GM12878 (cell line): Measurements from ENCODE around the gene SLC12A4.

ENCODE experiments used
- BACH1 ChIP-seq: fragments of 450-650 bp; IDR thresholded peaks from 2 replicates; pipeline ENCODE4 v1.6.1; 2017; ENCODE audit warnings: mild to moderate bottlenecking, borderline replicate concordance
- CHD4 ChIP-seq: fragments of 200-600 bp; sonication (generic); IDR thresholded peaks from 2 replicates; pipeline ENCODE4 v1.6.1; 2016; ENCODE audit warnings: mild to moderate bottlenecking
- CTCF ChIP-seq, 3 experiments: IDR thresholded peaks in 2 of 3; conservative IDR thresholded peaks in 1 of 3; 2 replicates each; pipeline ENCODE4 v1.5.1; 2011; ENCODE audit warnings: low read depth in 3 of 3, low read length in 3 of 3, mild to moderate bottlenecking in 3 of 3, control low read depth in 2 of 3, moderate library complexity in 2 of 3, inconsistent platforms in 1 of 3, mixed read lengths in 1 of 3; ENCODE audit not compliant: control insufficient read depth in 2 of 3, insufficient read depth in 1 of 3; ENCODE audit errors: extremely low read depth in 1 of 3
- HCFC1 ChIP-seq: fragments of 150-350 bp; IDR thresholded peaks from 2 replicates; pipeline ENCODE4 v1.6.1; 2014; ENCODE audit warnings: low read length
- JUND ChIP-seq: IDR thresholded peaks from 2 replicates; pipeline ENCODE4 v1.6.1; 2012; ENCODE audit warnings: low read depth, mild to moderate bottlenecking, low read length, improper control_type of control experiment, moderate library complexity
- MXI1 ChIP-seq: fragments of 150-350 bp; IDR thresholded peaks from 2 replicates; pipeline ENCODE4 v1.6.1; 2011; ENCODE audit warnings: low read depth, mild to moderate bottlenecking, inconsistent platforms, low read length, improper control_type of control experiment
- POLR2AphosphoS5 ChIP-seq: IDR thresholded peaks from 2 replicates; pipeline ENCODE4 v1.6.1; 2011; ENCODE audit warnings: mild to moderate bottlenecking, low read length, inconsistent platforms
- RAD51 ChIP-seq: fragments of 450-650 bp; IDR thresholded peaks from 2 replicates; pipeline ENCODE4 v1.6.1; 2016; ENCODE audit warnings: moderate library complexity, mild to moderate bottlenecking, inconsistent platforms
- RBBP5 ChIP-seq: fragments of 200-600 bp; sonication (generic); conservative IDR thresholded peaks from 2 replicates; pipeline ENCODE4 v1.6.1; 2016
- SMAD1 ChIP-seq: fragments of 450-650 bp; IDR thresholded peaks from 2 replicates; pipeline ENCODE4 v1.6.1; 2018; ENCODE audit warnings: mild to moderate bottlenecking, low read depth; ENCODE audit not compliant: partially characterized antibody
- SREBF2 ChIP-seq: IDR thresholded peaks from 2 replicates; pipeline ENCODE4 v1.6.1; 2012; ENCODE audit warnings: mild to moderate bottlenecking, low read length
- ZBED1 ChIP-seq: IDR thresholded peaks from 2 replicates; pipeline ENCODE4 v1.6.1; 2016; ENCODE audit warnings: borderline replicate concordance
- TF ChIP-seq, protein P1 (sequence below): fragments of 450-650 bp; IDR thresholded peaks from 2 replicates; pipeline ENCODE4 v1.6.1; 2017; ENCODE audit warnings: mild to moderate bottlenecking
- TF ChIP-seq, protein P2 (sequence below): fragments of 450-650 bp; conservative IDR thresholded peaks from 2 replicates; pipeline ENCODE4 v1.6.1; 2017; ENCODE audit warnings: mild to moderate bottlenecking, moderate library complexity

GRCh38 chr16:67967183-67967957 lies 1.1 kb downstream of the SLC12A4 start:
- peak in 2 of 3 experiments; percentile 7 to 22; a peak in 2 of 6 replicates for TF ChIP-seq CTCF (IDR thresholded peaks at IDR 0.05 in 2 of 3, conservative IDR thresholded peaks at IDR 0.05 in 1 of 3; ENCODE audit: control insufficient read depth in 2 of 3, extremely low read depth in 1 of 3, insufficient read depth in 1 of 3, low read depth in 3 of 3, low read length in 3 of 3)
- no peak for TF ChIP-seq JUND
- no peak for TF ChIP-seq BACH1
- TF ChIP-seq, protein P1, sequence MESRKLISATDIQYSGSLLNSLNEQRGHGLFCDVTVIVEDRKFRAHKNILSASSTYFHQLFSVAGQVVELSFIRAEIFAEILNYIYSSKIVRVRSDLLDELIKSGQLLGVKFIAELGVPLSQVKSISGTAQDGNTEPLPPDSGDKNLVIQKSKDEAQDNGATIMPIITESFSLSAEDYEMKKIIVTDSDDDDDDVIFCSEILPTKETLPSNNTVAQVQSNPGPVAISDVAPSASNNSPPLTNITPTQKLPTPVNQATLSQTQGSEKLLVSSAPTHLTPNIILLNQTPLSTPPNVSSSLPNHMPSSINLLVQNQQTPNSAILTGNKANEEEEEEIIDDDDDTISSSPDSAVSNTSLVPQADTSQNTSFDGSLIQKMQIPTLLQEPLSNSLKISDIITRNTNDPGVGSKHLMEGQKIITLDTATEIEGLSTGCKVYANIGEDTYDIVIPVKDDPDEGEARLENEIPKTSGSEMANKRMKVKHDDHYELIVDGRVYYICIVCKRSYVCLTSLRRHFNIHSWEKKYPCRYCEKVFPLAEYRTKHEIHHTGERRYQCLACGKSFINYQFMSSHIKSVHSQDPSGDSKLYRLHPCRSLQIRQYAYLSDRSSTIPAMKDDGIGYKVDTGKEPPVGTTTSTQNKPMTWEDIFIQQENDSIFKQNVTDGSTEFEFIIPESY, result no peak
- no peak for TF ChIP-seq HCFC1
- TF ChIP-seq POLR2AphosphoS5, result no peak
- TF ChIP-seq CHD4, result no peak
- TF ChIP-seq SMAD1, result no peak
- no peak for TF ChIP-seq SREBF2
- no peak for TF ChIP-seq RBBP5
- no peak for TF ChIP-seq ZBED1
- no peak for TF ChIP-seq RAD51
- TF ChIP-seq, protein P2, sequence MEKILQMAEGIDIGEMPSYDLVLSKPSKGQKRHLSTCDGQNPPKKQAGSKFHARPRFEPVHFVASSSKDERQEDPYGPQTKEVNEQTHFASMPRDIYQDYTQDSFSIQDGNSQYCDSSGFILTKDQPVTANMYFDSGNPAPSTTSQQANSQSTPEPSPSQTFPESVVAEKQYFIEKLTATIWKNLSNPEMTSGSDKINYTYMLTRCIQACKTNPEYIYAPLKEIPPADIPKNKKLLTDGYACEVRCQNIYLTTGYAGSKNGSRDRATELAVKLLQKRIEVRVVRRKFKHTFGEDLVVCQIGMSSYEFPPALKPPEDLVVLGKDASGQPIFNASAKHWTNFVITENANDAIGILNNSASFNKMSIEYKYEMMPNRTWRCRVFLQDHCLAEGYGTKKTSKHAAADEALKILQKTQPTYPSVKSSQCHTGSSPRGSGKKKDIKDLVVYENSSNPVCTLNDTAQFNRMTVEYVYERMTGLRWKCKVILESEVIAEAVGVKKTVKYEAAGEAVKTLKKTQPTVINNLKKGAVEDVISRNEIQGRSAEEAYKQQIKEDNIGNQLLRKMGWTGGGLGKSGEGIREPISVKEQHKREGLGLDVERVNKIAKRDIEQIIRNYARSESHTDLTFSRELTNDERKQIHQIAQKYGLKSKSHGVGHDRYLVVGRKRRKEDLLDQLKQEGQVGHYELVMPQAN, result no peak
- 0 out of 2 replicates have a peak, but pooled peaks have one; percentile 30 for TF ChIP-seq MXI1
